HepG2 (cell line): Measurements from ENCODE around the gene PARP8.
"Not testable (repeated sequence)": the region's sequence is repeated elsewhere in the genome, so short reads cannot be mapped to it uniquely, and the experiment has no call there.

ENCODE experiments used
- CTCF ChIP-seq: sonication (generic); formaldehyde crosslinking; IDR thresholded peaks from 2 replicates; pipeline ENCODE4 v1.5.0; 2020; ENCODE audit warnings: mild to moderate bottlenecking, missing genetic modification reagents, moderate library complexity
- GTF2F1 ChIP-seq: fragments of 150-350 bp; IDR thresholded peaks from 2 replicates; pipeline ENCODE4 v1.6.1; 2014; ENCODE audit warnings: low read length
- HNF1B ChIP-seq: sonication (generic); formaldehyde crosslinking; IDR thresholded peaks from 2 replicates; pipeline ENCODE4 v1.5.1; 2020; ENCODE audit warnings: mild to moderate bottlenecking, moderate library complexity, missing genetic modification reagents
- KAT8 ChIP-seq: IDR thresholded peaks from 2 replicates; pipeline ENCODE4 v1.6.1; 2016; ENCODE audit warnings: missing genetic modification reagents, missing compliant biosample characterization
- TAF1 ChIP-seq: sonication (generic); formaldehyde crosslinking; IDR thresholded peaks from 2 replicates; pipeline ENCODE4 v1.4.0; 2020; ENCODE audit warnings: missing genetic modification reagents
- ZNF816 ChIP-seq: sonication (generic); formaldehyde crosslinking; IDR thresholded peaks from 2 replicates; pipeline ENCODE4 v1.8.0; 2022; ENCODE audit warnings: missing genetic modification reagents, mild to moderate bottlenecking, borderline replicate concordance

- not testable (repeated sequence) for TF ChIP-seq CTCF; TAF1; HNF1B (CRISPR knock-in tag); GTF2F1; KAT8 (CRISPR knock-in tag); ZNF816 (CRISPR knock-in tag)
These were observed 108.2 kb downstream of the PARP8 start for GRCh38 chr5:50774446-50775175.
